ENCODE measurements around the gene KLF5.
A peak's percentile ranks its signal among the peaks of the same experiment; 100 is the strongest.
"Not testable (repeated sequence)": the region's sequence is repeated elsewhere in the genome, so short reads cannot be mapped to it uniquely, and the experiment has no call there.

The KLF5 gene

GRCh38 chr13:73058736-73059459 lies at the start of gene KLF5:
Gene KLF5 (plus strand): TSS chr13:73059005. CDS start chr13:73059328, 323 bp downstream.
- FAIRE-seq (peak; percentile 86), DNase-seq (ENCODE audit: insufficient read length, low spot score) (peak; percentile 94)
- peak; percentile 82 for TF ChIP-seq POLR2A (IDR thresholded peaks at IDR 0.05; ENCODE audit: low read depth, low read length)

GRCh38 chr13:73011751-73012150 lies 47.1 kb upstream of the KLF5 start:
- no peak for TF ChIP-seq POLR2A (IDR thresholded peaks at IDR 0.05; ENCODE audit: low read depth, low read length)
- no peak for DNase-seq (ENCODE audit: insufficient read length, low spot score)
- no peak for FAIRE-seq

GRCh38 chr13:73015805-73016204 lies 43.0 kb upstream of the KLF5 start:
- no peak for FAIRE-seq
- no peak for TF ChIP-seq POLR2A (IDR thresholded peaks at IDR 0.05; ENCODE audit: low read depth, low read length)

GRCh38 chr13:73018336-73018735 lies 40.5 kb upstream of the KLF5 start:
- no peak for TF ChIP-seq POLR2A (IDR thresholded peaks at IDR 0.05; ENCODE audit: low read depth, low read length)
- no peak for FAIRE-seq
- no peak for DNase-seq (ENCODE audit: insufficient read length, low spot score)

More at GRCh38 chr13:73015805-73016204, 43.0 kb upstream of the KLF5 start:
- no peak for DNase-seq (ENCODE audit: insufficient read length, low spot score)

GRCh38 chr13:73025217-73026012 lies 33.4 kb upstream of the KLF5 start:
- no peak for TF ChIP-seq POLR2A (IDR thresholded peaks at IDR 0.05; ENCODE audit: low read depth, low read length)
- no peak for DNase-seq (ENCODE audit: insufficient read length, low spot score)
- peak; percentile 45 for FAIRE-seq

- FAIRE-seq (no peak), DNase-seq (ENCODE audit: insufficient read length, low spot score) (no peak)
- no peak for TF ChIP-seq POLR2A (IDR thresholded peaks at IDR 0.05; ENCODE audit: low read depth, low read length)
Measured at GRCh38 chr13:73034901-73035300, 23.9 kb upstream of the KLF5 start.

- DNase-seq (ENCODE audit: insufficient read length, low spot score) (no peak), FAIRE-seq (no peak)
- no peak for TF ChIP-seq POLR2A (IDR thresholded peaks at IDR 0.05; ENCODE audit: low read depth, low read length)
Measured at GRCh38 chr13:73035660-73036059, 23.1 kb upstream of the KLF5 start.

GRCh38 chr13:73036566-73036965 lies 22.2 kb upstream of the KLF5 start:
- DNase-seq (ENCODE audit: insufficient read length, low spot score) (no peak), FAIRE-seq (no peak)
- no peak for TF ChIP-seq POLR2A (IDR thresholded peaks at IDR 0.05; ENCODE audit: low read depth, low read length)

- TF ChIP-seq POLR2A (IDR thresholded peaks at IDR 0.05; ENCODE audit: low read depth, low read length), result no peak
- DNase-seq (ENCODE audit: insufficient read length, low spot score) (no peak), FAIRE-seq (no peak)
Measured at GRCh38 chr13:73038064-73038463, 20.7 kb upstream of the KLF5 start.

- DNase-seq (ENCODE audit: insufficient read length, low spot score) (no peak), FAIRE-seq (no peak)
- no peak for TF ChIP-seq POLR2A (IDR thresholded peaks at IDR 0.05; ENCODE audit: low read depth, low read length)
Measured at GRCh38 chr13:73039201-73040108, 19.4 kb upstream of the KLF5 start.

GRCh38 chr13:73040484-73040883 lies 18.3 kb upstream of the KLF5 start:
- no peak for DNase-seq (ENCODE audit: insufficient read length, low spot score)
- no peak for TF ChIP-seq POLR2A (IDR thresholded peaks at IDR 0.05; ENCODE audit: low read depth, low read length)
- no peak for FAIRE-seq

- no peak for FAIRE-seq
- no peak for TF ChIP-seq POLR2A (IDR thresholded peaks at IDR 0.05; ENCODE audit: low read depth, low read length)
- DNase-seq (ENCODE audit: insufficient read length, low spot score), result no peak
Measured at GRCh38 chr13:73040968-73041596, 17.7 kb upstream of the KLF5 start.

GRCh38 chr13:73045031-73045430 lies 13.8 kb upstream of the KLF5 start:
- FAIRE-seq (no peak), DNase-seq (ENCODE audit: insufficient read length, low spot score) (no peak)
- no peak for TF ChIP-seq POLR2A (IDR thresholded peaks at IDR 0.05; ENCODE audit: low read depth, low read length)

GRCh38 chr13:73048615-73049014 lies 10.2 kb upstream of the KLF5 start:
- FAIRE-seq; DNase-seq (ENCODE audit: insufficient read length, low spot score): not testable (repeated sequence)
